NB4 (cell line): ENCODE measurements around the gene TRIM58.

Experiments
- MYC ChIP-seq: IDR thresholded peaks from 2 replicates; pipeline ENCODE4 v1.6.1; 2011; ENCODE audit warnings: low read depth, low read length
- POLR2A ChIP-seq: IDR thresholded peaks from 2 replicates; pipeline ENCODE4 v1.6.1; 2011; ENCODE audit warnings: mild to moderate bottlenecking; ENCODE audit not compliant: insufficient read length; ENCODE audit errors: extremely low read depth
- TF ChIP-seq, protein P1 (sequence below): IDR thresholded peaks from 2 replicates; pipeline ENCODE4 v1.6.1; 2011; ENCODE audit warnings: low read depth, low read length
- TF ChIP-seq, protein P2 (sequence below): IDR thresholded peaks from one replicate; pipeline ENCODE4 v1.5.1; 2012; ENCODE audit warnings: low read depth, low read length

DNA sequence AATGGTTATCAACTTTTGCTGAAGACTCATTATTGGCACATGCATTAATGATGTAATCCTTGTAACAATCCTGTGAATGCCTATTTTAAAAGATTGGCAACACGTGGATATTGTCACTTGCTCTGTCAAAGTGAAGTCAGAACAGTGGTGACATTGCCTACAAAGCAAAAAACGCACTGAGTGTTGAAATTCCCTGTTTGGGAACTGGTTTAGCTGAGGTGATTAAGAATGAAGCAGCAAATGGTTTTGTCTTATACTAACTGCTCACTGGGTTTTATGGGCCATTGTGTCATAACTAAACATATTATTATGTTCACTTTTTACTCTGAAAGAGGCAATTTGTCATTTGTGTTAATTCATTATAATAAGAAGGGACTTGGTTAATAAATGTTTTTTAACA lies 44.4 kb upstream of the TRIM58 start:
- TF ChIP-seq, protein P1, sequence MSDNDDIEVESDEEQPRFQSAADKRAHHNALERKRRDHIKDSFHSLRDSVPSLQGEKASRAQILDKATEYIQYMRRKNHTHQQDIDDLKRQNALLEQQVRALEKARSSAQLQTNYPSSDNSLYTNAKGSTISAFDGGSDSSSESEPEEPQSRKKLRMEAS, result no peak
- TF ChIP-seq, protein P2, sequence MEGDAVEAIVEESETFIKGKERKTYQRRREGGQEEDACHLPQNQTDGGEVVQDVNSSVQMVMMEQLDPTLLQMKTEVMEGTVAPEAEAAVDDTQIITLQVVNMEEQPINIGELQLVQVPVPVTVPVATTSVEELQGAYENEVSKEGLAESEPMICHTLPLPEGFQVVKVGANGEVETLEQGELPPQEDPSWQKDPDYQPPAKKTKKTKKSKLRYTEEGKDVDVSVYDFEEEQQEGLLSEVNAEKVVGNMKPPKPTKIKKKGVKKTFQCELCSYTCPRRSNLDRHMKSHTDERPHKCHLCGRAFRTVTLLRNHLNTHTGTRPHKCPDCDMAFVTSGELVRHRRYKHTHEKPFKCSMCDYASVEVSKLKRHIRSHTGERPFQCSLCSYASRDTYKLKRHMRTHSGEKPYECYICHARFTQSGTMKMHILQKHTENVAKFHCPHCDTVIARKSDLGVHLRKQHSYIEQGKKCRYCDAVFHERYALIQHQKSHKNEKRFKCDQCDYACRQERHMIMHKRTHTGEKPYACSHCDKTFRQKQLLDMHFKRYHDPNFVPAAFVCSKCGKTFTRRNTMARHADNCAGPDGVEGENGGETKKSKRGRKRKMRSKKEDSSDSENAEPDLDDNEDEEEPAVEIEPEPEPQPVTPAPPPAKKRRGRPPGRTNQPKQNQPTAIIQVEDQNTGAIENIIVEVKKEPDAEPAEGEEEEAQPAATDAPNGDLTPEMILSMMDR, result no peak
- TF ChIP-seq POLR2A, result no peak
- TF ChIP-seq MYC, result no peak
